ENCODE data around the gene NTM.

DNA sequence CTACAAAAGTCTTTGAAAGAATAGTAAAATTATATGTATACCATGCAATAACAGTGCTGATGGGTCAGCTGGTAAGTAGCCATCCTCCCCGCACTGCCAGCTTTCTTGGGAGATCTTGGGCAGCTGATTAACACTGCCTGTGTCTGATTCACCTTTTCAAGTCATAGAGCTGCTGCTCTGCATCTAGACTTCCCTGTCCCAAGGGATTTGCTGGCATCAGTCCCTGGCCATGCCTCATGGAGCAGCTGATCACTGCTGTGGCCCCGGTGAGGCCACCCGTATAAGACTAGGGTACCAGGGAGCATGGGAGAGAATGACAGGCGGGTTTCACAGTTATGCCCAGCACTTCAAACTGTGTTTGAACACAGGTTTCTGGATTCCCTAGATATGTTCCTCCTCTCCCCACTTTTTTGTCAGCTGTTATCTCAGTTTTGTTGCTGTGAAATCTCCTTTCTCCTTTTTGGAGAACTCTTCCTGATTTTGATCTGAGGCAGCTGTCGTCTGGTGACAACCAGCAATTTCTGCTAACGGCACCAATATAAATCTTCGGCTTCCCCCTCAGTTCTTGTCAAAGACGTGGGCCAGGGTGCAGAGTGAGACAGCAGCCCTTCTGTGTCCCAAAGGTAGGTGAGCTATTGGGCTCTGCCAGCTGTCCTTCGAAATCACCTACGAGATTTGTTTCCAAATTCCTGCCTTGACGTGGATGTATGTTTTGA is 438.9 kb downstream of the NTM start:
- TF ChIP-seq, protein P1, sequence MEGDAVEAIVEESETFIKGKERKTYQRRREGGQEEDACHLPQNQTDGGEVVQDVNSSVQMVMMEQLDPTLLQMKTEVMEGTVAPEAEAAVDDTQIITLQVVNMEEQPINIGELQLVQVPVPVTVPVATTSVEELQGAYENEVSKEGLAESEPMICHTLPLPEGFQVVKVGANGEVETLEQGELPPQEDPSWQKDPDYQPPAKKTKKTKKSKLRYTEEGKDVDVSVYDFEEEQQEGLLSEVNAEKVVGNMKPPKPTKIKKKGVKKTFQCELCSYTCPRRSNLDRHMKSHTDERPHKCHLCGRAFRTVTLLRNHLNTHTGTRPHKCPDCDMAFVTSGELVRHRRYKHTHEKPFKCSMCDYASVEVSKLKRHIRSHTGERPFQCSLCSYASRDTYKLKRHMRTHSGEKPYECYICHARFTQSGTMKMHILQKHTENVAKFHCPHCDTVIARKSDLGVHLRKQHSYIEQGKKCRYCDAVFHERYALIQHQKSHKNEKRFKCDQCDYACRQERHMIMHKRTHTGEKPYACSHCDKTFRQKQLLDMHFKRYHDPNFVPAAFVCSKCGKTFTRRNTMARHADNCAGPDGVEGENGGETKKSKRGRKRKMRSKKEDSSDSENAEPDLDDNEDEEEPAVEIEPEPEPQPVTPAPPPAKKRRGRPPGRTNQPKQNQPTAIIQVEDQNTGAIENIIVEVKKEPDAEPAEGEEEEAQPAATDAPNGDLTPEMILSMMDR (IDR thresholded peaks at IDR 0.05) = no peak
- no peak for TF ChIP-seq POLR2A (IDR thresholded peaks at IDR 0.05)

Measured in adrenal gland (tissue), 5 donors.